A549 treated with Mapracorat at 1 μM for 4 hours (cell line): ENCODE results near the gene CCDC73. TPM values are rescaled to one million over a fixed set of nuclear protein-coding genes. Genes with fewer than 3 reads are reported as not detected.

ENCODE experiments used
- total RNA-seq: library from RNA; stranded (reverse); fragments of 200-300 nt; extraction: Qiagen RNA extraction; gene quantifications from 5 replicates; pipeline ENCODE4 v1.2.3, GENCODE V29; 2022

Gene CCDC73
- total RNA-seq, result 0.05 TPM in 1 of 5 replicates, not detected in the others

GRCh38 chr11:32794439-32794838, at the start of gene CCDC73:
Gene CCDC73, minus strand, starts transcription at chr11:32794662. Its CDS starts 34,419 bp downstream, at chr11:32760243.

GRCh38 chr11:32829680-32830412, 35.4 kb upstream of the CCDC73 start, which contains the start of gene PRRG4:
Gene PRRG4, plus strand, starts transcription at chr11:32829927. Its CDS starts 603 bp downstream, at chr11:32830530.

GRCh38 chr11:32583459-32584271, 210.8 kb downstream of the CCDC73 start, which contains the start of gene EIF3M:
Gene EIF3M, plus strand, starts transcription at chr11:32583831. Its CDS starts 57 bp downstream, at chr11:32583888.

Other genes starting within 250 kb of the CCDC73 start
- 385 to 478 TPM (median 410 TPM) in 5 replicates for gene EIF3M, start 210.8 kb downstream of the CCDC73 start, total RNA-seq
- gene PRRG4, start 35.3 kb upstream of the CCDC73 start, total RNA-seq, result 1.5 to 1.8 TPM (median 1.6 TPM) in 5 replicates
- gene QSER1, start 98.1 kb upstream of the CCDC73 start, total RNA-seq, result 12.7 to 17.2 TPM (median 15.8 TPM) in 5 replicates
- gene DEPDC7, start 221.2 kb upstream of the CCDC73 start, total RNA-seq, result 6.7 to 8.7 TPM (median 7.3 TPM) in 5 replicates
- gene TCP11L1, start 244.9 kb upstream of the CCDC73 start, total RNA-seq, result 17.0 to 25.3 TPM (median 23.3 TPM) in 5 replicates